Hepatocyte (in vitro differentiated cells): ENCODE data around the gene MEN1. TPM values are rescaled to one million over a fixed set of nuclear protein-coding genes. Genes with fewer than 3 reads are reported as not detected.

Experiments used
- DNase-seq: peaks from one replicate; pipeline ENCODE4 v3.0.0-alpha.2; 2016; ENCODE audit warnings: low spot score
- H2AFZ ChIP-seq: fragments of 200-600 bp; sonication (generic); 2 replicates; pipeline ENCODE4 v1.6.0; 2016; ENCODE audit warnings: antibody characterized with exemption, mild to moderate bottlenecking
- H3K27ac ChIP-seq: fragments of 200-600 bp; sonication (generic); 2 replicates; pipeline ENCODE4 v1.5.1; 2016; ENCODE audit warnings: mild to moderate bottlenecking
- H3K27me3 ChIP-seq: fragments of 200-600 bp; sonication (generic); 2 replicates; pipeline ENCODE4 v1.6.1; 2016
- H3K36me3 ChIP-seq: fragments of 200-600 bp; sonication (generic); replicated peaks from 2 replicates; pipeline ENCODE4 v1.5.1; 2016; ENCODE audit warnings: low read depth; ENCODE audit not compliant: insufficient read depth
- H3K4me1 ChIP-seq: fragments of 200-600 bp; sonication (generic); 2 replicates; pipeline ENCODE4 v1.5.1; 2016; ENCODE audit warnings: mild to moderate bottlenecking, moderate library complexity; ENCODE audit not compliant: insufficient read depth
- H3K4me2 ChIP-seq: fragments of 200-600 bp; sonication (generic); 2 replicates; pipeline ENCODE4 v1.6.0; 2016
- H3K4me3 ChIP-seq: fragments of 200-600 bp; sonication (generic); 2 replicates; pipeline ENCODE4 v1.5.1; 2016; ENCODE audit warnings: mild to moderate bottlenecking
- H3K79me2 ChIP-seq: fragments of 200-600 bp; sonication (generic); 2 replicates; pipeline ENCODE4 v1.6.0; 2017; ENCODE audit warnings: mild to moderate bottlenecking
- H3K9me2 ChIP-seq: fragments of 200-600 bp; sonication (generic); replicated peaks from 2 replicates; pipeline ENCODE4 v1.6.0; 2017; ENCODE audit warnings: mild to moderate bottlenecking; ENCODE audit not compliant: insufficient read depth
- H3K9me3 ChIP-seq: fragments of 200-600 bp; sonication (generic); 2 replicates; pipeline ENCODE4 v1.5.1; 2016; ENCODE audit warnings: low read depth, mild to moderate bottlenecking
- H4K20me1 ChIP-seq: fragments of 200-600 bp; sonication (generic); 2 replicates; pipeline ENCODE4 v1.6.0; 2016; ENCODE audit warnings: mild to moderate bottlenecking; ENCODE audit not compliant: insufficient read depth, poor library complexity, severe bottlenecking
- CTCF ChIP-seq: fragments of 200-600 bp; sonication (generic); IDR thresholded peaks from 2 replicates; pipeline ENCODE4 v1.5.1; 2016; ENCODE audit warnings: antibody characterized with exemption, mild to moderate bottlenecking; ENCODE audit not compliant: poor library complexity
- EZH2 ChIP-seq: fragments of 200-600 bp; sonication (generic); IDR thresholded peaks from 2 replicates; pipeline ENCODE4 v1.6.1; 2016; ENCODE audit warnings: antibody characterized with exemption, mild to moderate bottlenecking, borderline replicate concordance
- EZH2phosphoT487 ChIP-seq: fragments of 200-600 bp; sonication (generic); IDR thresholded peaks from one replicate; pipeline ENCODE4 v1.6.1; 2018; ENCODE audit warnings: antibody characterized with exemption, mild to moderate bottlenecking, low read depth, moderate library complexity; ENCODE audit not compliant: unreplicated experiment, severe bottlenecking
- WGBS: methylation state at CpG from one replicate; pipeline ENCODE4 v1.1.6; 2016; ENCODE audit warnings: low lambda C conversion rate; ENCODE audit errors: missing lambda C conversion rate; 5-methylcytosine and 5-hydroxymethylcytosine counted together
- polyA plus RNA-seq: library from polyadenylated mRNA; unstranded; fragments of >200 nt; fragmentation: Nextera tagmentation; extraction: Ambion mirVana; gene quantifications from 2 replicates; pipeline ENCODE4 v1.2.1, GENCODE V29; 2016
- total RNA-seq: library from RNA; depleted of rRNA; stranded (reverse); fragments of >200 nt; gene quantifications from 2 replicates; pipeline ENCODE4 v1.2.3, GENCODE V29; 2014

The MEN1 gene
- total and polyA plus RNA-seq, 2 experiments from 2014 or later = 18.6 to 49.1 TPM

- 92% methylated on average over 14 of the region's 14 CpGs for WGBS
- no peak overlapping the region for H3K27ac ChIP-seq
- H2AFZ ChIP-seq = no peak overlapping the region
- H3K4me1 ChIP-seq = peaks cover 20% of the 10 kb centered on the region
- no peak for DNase-seq
- no peaks in the 10 kb centered on the region for H3K27me3 ChIP-seq
- no peaks in the 10 kb centered on the region for H3K9me3 ChIP-seq
- no peaks in the 10 kb centered on the region for H4K20me1 ChIP-seq
- no peaks in the 10 kb centered on the region for H3K9me2 ChIP-seq
- no peaks in the 10 kb centered on the region for H3K36me3 ChIP-seq
- no peak overlapping the region for H3K4me2 ChIP-seq
- TF ChIP-seq EZH2 (no peak), CTCF (no peak), EZH2phosphoT487 (no peak)
- H3K79me2 ChIP-seq = no peaks in the 10 kb centered on the region
- H3K4me3 ChIP-seq = no peak overlapping the region
These were observed 10.6 kb downstream of the MEN1 start for GRCh38 chr11:64799623-64800302.

- H3K4me2 ChIP-seq = no peak overlapping the region
- 89% methylated on average over 7 of the region's 7 CpGs for WGBS
- H3K27me3 ChIP-seq = no peaks in the 10 kb centered on the region
- no peak for DNase-seq
- H4K20me1 ChIP-seq = no peaks in the 10 kb centered on the region
- no peaks in the 10 kb centered on the region for H3K9me3 ChIP-seq
- TF ChIP-seq EZH2 = no peak
- no peak for TF ChIP-seq CTCF
- no peak for TF ChIP-seq EZH2phosphoT487
- H3K27ac ChIP-seq = no peak overlapping the region
- no peaks in the 10 kb centered on the region for H3K9me2 ChIP-seq
- H3K4me1 ChIP-seq = peaks cover 17% of the 10 kb centered on the region
- no peak overlapping the region for H3K4me3 ChIP-seq
- no peaks in the 10 kb centered on the region for H3K36me3 ChIP-seq
- no peak overlapping the region for H2AFZ ChIP-seq
- H3K79me2 ChIP-seq = no peaks in the 10 kb centered on the region
These were observed 11.1 kb downstream of the MEN1 start for GRCh38 chr11:64799256-64799622.

- TF ChIP-seq EZH2phosphoT487 = no peak
- no peak for TF ChIP-seq CTCF
- no peak for TF ChIP-seq EZH2
- H3K9me3 ChIP-seq = no peaks in the 10 kb centered on the region
- no peaks in the 10 kb centered on the region for H3K79me2 ChIP-seq
- no peak overlapping the region for H3K4me3 ChIP-seq
- H3K9me2 ChIP-seq = no peaks in the 10 kb centered on the region
- no peaks in the 10 kb centered on the region for H3K27me3 ChIP-seq
- H3K4me2 ChIP-seq = no peak overlapping the region
- no peaks in the 10 kb centered on the region for H4K20me1 ChIP-seq
- no peaks in the 10 kb centered on the region for H3K36me3 ChIP-seq
- DNase-seq = no peak
- WGBS = 97% methylated on average over 19 of the region's 19 CpGs
- H3K4me1 ChIP-seq = peaks cover 4% of the 10 kb centered on the region
- no peak overlapping the region for H2AFZ ChIP-seq
- no peak overlapping the region for H3K27ac ChIP-seq
These were observed 13.4 kb downstream of the MEN1 start for GRCh38 chr11:64796757-64797541.
